ENCODE measurements around the gene BBS5.

Gene BBS5

GRCh38 chr2:169491378-169491777 lies 12.1 kb downstream of the BBS5 start:
- no peak for DNase-seq (ENCODE audit: low read depth)
- no peak overlapping the region for H3K4me3 ChIP-seq (ENCODE audit: low read depth, low read length)
- no peak for TF ChIP-seq CTCF (IDR thresholded peaks at IDR 0.05; ENCODE audit: low read depth, low read length)
- no peak for TF ChIP-seq MYC (IDR thresholded peaks at IDR 0.05; ENCODE audit: low read depth, low read length)
- no peak for TF ChIP-seq POLR2A (IDR thresholded peaks at IDR 0.05; ENCODE audit: extremely low read depth, insufficient read length)
- TF ChIP-seq, protein P1, sequence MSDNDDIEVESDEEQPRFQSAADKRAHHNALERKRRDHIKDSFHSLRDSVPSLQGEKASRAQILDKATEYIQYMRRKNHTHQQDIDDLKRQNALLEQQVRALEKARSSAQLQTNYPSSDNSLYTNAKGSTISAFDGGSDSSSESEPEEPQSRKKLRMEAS (IDR thresholded peaks at IDR 0.05; ENCODE audit: low read depth, low read length): no peak

- TF ChIP-seq CTCF (IDR thresholded peaks at IDR 0.05; ENCODE audit: low read depth, low read length) (no peak), MYC (IDR thresholded peaks at IDR 0.05; ENCODE audit: low read depth, low read length) (no peak), POLR2A (IDR thresholded peaks at IDR 0.05; ENCODE audit: extremely low read depth, insufficient read length) (no peak)
- TF ChIP-seq, protein P1 (IDR thresholded peaks at IDR 0.05; ENCODE audit: low read depth, low read length): no peak
- no peak overlapping the region for H3K4me3 ChIP-seq (ENCODE audit: low read depth, low read length)
- no peak for DNase-seq (ENCODE audit: low read depth)
Measured at GRCh38 chr2:169493360-169493759, 14.1 kb downstream of the BBS5 start.

- H3K4me3 ChIP-seq (ENCODE audit: low read depth, low read length): no peak overlapping the region
- TF ChIP-seq POLR2A (IDR thresholded peaks at IDR 0.05; ENCODE audit: extremely low read depth, insufficient read length): no peak
- no peak for TF ChIP-seq MYC (IDR thresholded peaks at IDR 0.05; ENCODE audit: low read depth, low read length)
- TF ChIP-seq CTCF (IDR thresholded peaks at IDR 0.05; ENCODE audit: low read depth, low read length): no peak
- TF ChIP-seq, protein P1 (IDR thresholded peaks at IDR 0.05; ENCODE audit: low read depth, low read length): no peak
- no peak for DNase-seq (ENCODE audit: low read depth)
Measured at GRCh38 chr2:169495310-169495928, 16.1 kb downstream of the BBS5 start.

DNA sequence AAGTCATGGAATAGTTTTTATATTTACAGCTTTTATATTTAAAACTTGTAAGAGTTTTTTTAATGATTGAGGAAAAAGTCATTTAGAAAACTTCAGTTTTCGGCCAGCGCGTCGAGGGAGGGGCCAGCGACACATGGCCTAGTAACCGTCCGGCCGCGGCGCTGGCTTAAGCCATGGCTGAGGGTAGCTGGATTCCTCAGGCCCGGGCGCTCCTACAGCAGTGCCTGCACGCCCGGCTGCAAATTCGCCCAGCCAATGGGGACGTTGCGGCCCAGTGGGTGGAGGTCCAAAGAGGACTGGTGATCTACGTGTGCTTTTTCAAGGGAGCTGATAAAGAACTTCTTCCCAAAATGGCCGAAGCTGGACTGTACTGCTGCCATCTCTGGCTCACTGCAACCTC lies 25.4 kb downstream of the BBS5 start:
- no peak for TF ChIP-seq MYC (IDR thresholded peaks at IDR 0.05; ENCODE audit: low read depth, low read length)
- TF ChIP-seq, protein P1 (IDR thresholded peaks at IDR 0.05; ENCODE audit: low read depth, low read length): no peak
- TF ChIP-seq CTCF (IDR thresholded peaks at IDR 0.05; ENCODE audit: low read depth, low read length): no peak
- TF ChIP-seq POLR2A (IDR thresholded peaks at IDR 0.05; ENCODE audit: extremely low read depth, insufficient read length): no peak
- no peak for DNase-seq (ENCODE audit: low read depth)
- H3K4me3 ChIP-seq (ENCODE audit: low read depth, low read length): no peak overlapping the region

DNA sequence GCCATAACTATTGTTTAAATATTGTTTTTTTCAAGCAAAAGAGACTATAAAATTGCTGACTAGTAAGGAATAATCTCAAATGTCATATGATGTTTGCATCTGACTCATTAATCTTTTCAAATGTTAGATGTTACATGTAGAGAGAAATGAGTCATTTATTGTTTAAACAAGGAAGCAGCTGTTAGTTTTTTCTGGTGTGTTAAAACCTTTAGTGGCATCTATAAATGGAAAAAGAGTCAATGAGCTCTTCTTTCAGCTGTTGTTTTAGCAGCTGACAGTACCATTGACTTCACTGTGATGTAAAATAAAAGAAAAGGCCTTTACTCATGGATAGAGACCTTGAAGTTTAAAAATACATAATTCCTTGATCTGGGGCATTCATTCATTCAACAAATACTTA lies 28.4 kb downstream of the BBS5 start:
- no peak for DNase-seq (ENCODE audit: low read depth)
- TF ChIP-seq POLR2A (IDR thresholded peaks at IDR 0.05; ENCODE audit: extremely low read depth, insufficient read length) (no peak), MYC (IDR thresholded peaks at IDR 0.05; ENCODE audit: low read depth, low read length) (no peak), CTCF (IDR thresholded peaks at IDR 0.05; ENCODE audit: low read depth, low read length) (no peak)
- TF ChIP-seq, protein P1 (IDR thresholded peaks at IDR 0.05; ENCODE audit: low read depth, low read length): no peak
- no peak overlapping the region for H3K4me3 ChIP-seq (ENCODE audit: low read depth, low read length)
